Measurements from ENCODE around the gene SLC12A2.

GRCh38 chr5:128132499-128132898 lies 48.9 kb downstream of the SLC12A2 start:
- TF ChIP-seq CTCF (conservative IDR thresholded peaks at IDR 0.05) (no peak), ZFX (IDR thresholded peaks at IDR 0.05) (no peak)
